SK-N-SH treated with all-trans-retinoic acid at 6 μM for 48 hours (cell line): ENCODE data around the gene ZNF570.

Source experiments
- ARNTL ChIP-seq: fragments of 450-650 bp; formaldehyde crosslinking; IDR thresholded peaks from 2 replicates; pipeline ENCODE4 v1.5.0; 2020; ENCODE audit warnings: low read depth, mild to moderate bottlenecking, moderate library complexity, borderline replicate concordance
- CSDC2 ChIP-seq: fragments of 250-450 bp; sonication (Bioruptor Pico); IDR thresholded peaks from 2 replicates; pipeline ENCODE4 v1.5.0; 2020; ENCODE audit warnings: mild to moderate bottlenecking, moderate library complexity
- OSR1 ChIP-seq: fragments of 250-450 bp; sonication (Bioruptor Pico); IDR thresholded peaks from 2 replicates; pipeline ENCODE4 v1.8.0; 2022; ENCODE audit warnings: moderate library complexity, mild to moderate bottlenecking, inconsistent platforms
- POU6F1 ChIP-seq: fragments of 250-450 bp; sonication (Bioruptor Pico); IDR thresholded peaks from 2 replicates; pipeline ENCODE4 v1.8.0; 2021; ENCODE audit warnings: low read depth, mild to moderate bottlenecking, moderate library complexity, borderline replicate concordance
- RARB ChIP-seq: fragments of 250-450 bp; sonication (Bioruptor Pico); IDR thresholded peaks from 2 replicates; pipeline ENCODE4 v1.8.0; 2021; ENCODE audit warnings: mild to moderate bottlenecking, moderate library complexity
- TCF4 ChIP-seq: fragments of 250-450 bp; sonication (Bioruptor Pico); IDR thresholded peaks from 2 replicates; pipeline ENCODE4 v1.8.0; 2021; ENCODE audit warnings: mild to moderate bottlenecking, moderate library complexity, borderline replicate concordance
- TOX ChIP-seq: fragments of 250-450 bp; sonication (Bioruptor Pico); IDR thresholded peaks from 2 replicates; pipeline ENCODE4 v1.8.0; 2021; ENCODE audit warnings: mild to moderate bottlenecking, moderate library complexity, borderline replicate concordance
- ZFP3 ChIP-seq: fragments of 250-450 bp; sonication (Bioruptor Pico); IDR thresholded peaks from 2 replicates; pipeline ENCODE4 v1.5.0; 2020; ENCODE audit warnings: mild to moderate bottlenecking, moderate library complexity
- ZFP30 ChIP-seq: fragments of 450-650 bp; formaldehyde crosslinking; IDR thresholded peaks from 2 replicates; pipeline ENCODE4 v1.5.0; 2022; ENCODE audit warnings: mild to moderate bottlenecking, moderate library complexity
- ZNF565 ChIP-seq: fragments of 450-650 bp; formaldehyde crosslinking; conservative IDR thresholded peaks from 2 replicates; pipeline ENCODE4 v1.5.0; 2020; ENCODE audit warnings: low read depth, mild to moderate bottlenecking, moderate library complexity
- ZNF70 ChIP-seq: fragments of 450-650 bp; formaldehyde crosslinking; IDR thresholded peaks from 2 replicates; pipeline ENCODE4 v1.5.0; 2020; ENCODE audit warnings: mild to moderate bottlenecking, moderate library complexity
- ZNF8 ChIP-seq: fragments of 450-650 bp; formaldehyde crosslinking; IDR thresholded peaks from 2 replicates; pipeline ENCODE4 v1.5.0; 2020; ENCODE audit warnings: mild to moderate bottlenecking, moderate library complexity
- TF ChIP-seq, protein P1 (sequence below): fragments of 250-450 bp; sonication (Bioruptor Pico); IDR thresholded peaks from 2 replicates; pipeline ENCODE4 v1.5.1; 2021; ENCODE audit warnings: mild to moderate bottlenecking, moderate library complexity

- no peak for TF ChIP-seq TCF4 (CRISPR knock-in tag)
- no peak for TF ChIP-seq POU6F1 (CRISPR knock-in tag)
- TF ChIP-seq OSR1 (CRISPR knock-in tag) = no peak
- TF ChIP-seq TOX (CRISPR knock-in tag) = no peak
- no peak for TF ChIP-seq ARNTL (CRISPR knock-in tag)
- TF ChIP-seq RARB (CRISPR knock-in tag) = no peak
- TF ChIP-seq ZNF8 = no peak
- TF ChIP-seq CSDC2 (CRISPR knock-in tag) = no peak
- no peak for TF ChIP-seq ZFP3
- TF ChIP-seq ZNF70 = no peak
- TF ChIP-seq ZFP30 = no peak
- TF ChIP-seq, protein P1, sequence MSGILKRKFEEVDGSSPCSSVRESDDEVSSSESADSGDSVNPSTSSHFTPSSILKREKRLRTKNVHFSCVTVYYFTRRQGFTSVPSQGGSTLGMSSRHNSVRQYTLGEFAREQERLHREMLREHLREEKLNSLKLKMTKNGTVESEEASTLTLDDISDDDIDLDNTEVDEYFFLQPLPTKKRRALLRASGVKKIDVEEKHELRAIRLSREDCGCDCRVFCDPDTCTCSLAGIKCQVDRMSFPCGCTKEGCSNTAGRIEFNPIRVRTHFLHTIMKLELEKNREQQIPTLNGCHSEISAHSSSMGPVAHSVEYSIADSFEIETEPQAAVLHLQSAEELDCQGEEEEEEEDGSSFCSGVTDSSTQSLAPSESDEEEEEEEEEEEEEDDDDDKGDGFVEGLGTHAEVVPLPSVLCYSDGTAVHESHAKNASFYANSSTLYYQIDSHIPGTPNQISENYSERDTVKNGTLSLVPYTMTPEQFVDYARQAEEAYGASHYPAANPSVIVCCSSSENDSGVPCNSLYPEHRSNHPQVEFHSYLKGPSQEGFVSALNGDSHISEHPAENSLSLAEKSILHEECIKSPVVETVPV (CRISPR knock-in tag) = no peak
- TF ChIP-seq ZNF565 (CRISPR knock-in tag) = no peak
These were observed 1.1 kb downstream of the ZNF570 start for GRCh38 chr19:37470216-37470615.
